ENCODE measurements around the gene IGFL1.
"Not testable (repeated sequence)": the region's sequence is repeated elsewhere in the genome, so short reads cannot be mapped to it uniquely, and the experiment has no call there.

Gene IGFL1

GRCh38 chr19:46226438-46226973 lies 3.0 kb upstream of the IGFL1 start:
- no peak for DNase-seq

GRCh38 chr19:46232029-46232428 lies 2.5 kb downstream of the IGFL1 start:
- no peak for DNase-seq

- DNase-seq: no peak
Observed at GRCh38 chr19:46232468-46232867, 2.9 kb downstream of the IGFL1 start.

- DNase-seq: no peak
Observed at GRCh38 chr19:46232938-46233621, 3.5 kb downstream of the IGFL1 start.

GRCh38 chr19:46233871-46234270 lies 4.3 kb downstream of the IGFL1 start:
- not testable (repeated sequence) for DNase-seq

- DNase-seq: not testable (repeated sequence)
Observed at GRCh38 chr19:46238141-46238540, 8.6 kb downstream of the IGFL1 start.

- no peak for DNase-seq
Observed at GRCh38 chr19:46239193-46240024, 9.9 kb downstream of the IGFL1 start.

GRCh38 chr19:46240693-46241092 lies 11.2 kb downstream of the IGFL1 start:
- DNase-seq: no peak

- peak; percentile 81 for DNase-seq
Observed at GRCh38 chr19:46241626-46242025, 12.1 kb downstream of the IGFL1 start.

- DNase-seq: not testable (repeated sequence)
Observed at GRCh38 chr19:46243081-46243654, 13.6 kb downstream of the IGFL1 start.

- DNase-seq: no peak
Observed at GRCh38 chr19:46250076-46250735, 20.7 kb downstream of the IGFL1 start.

GRCh38 chr19:46251416-46251815 lies 21.9 kb downstream of the IGFL1 start:
- DNase-seq: no peak

- no peak for DNase-seq
Observed at GRCh38 chr19:46254776-46255175, 25.2 kb downstream of the IGFL1 start.

- DNase-seq: no peak
Observed at GRCh38 chr19:46256855-46257254, 27.3 kb downstream of the IGFL1 start.

GRCh38 chr19:46261501-46261900 lies 32.0 kb downstream of the IGFL1 start:
- DNase-seq: not testable (repeated sequence)

- not testable (repeated sequence) for DNase-seq
Observed at GRCh38 chr19:46262684-46263296, 33.2 kb downstream of the IGFL1 start.

- not testable (repeated sequence) for DNase-seq
Observed at GRCh38 chr19:46264801-46265200, 35.3 kb downstream of the IGFL1 start.

- peak; percentile 86 for DNase-seq
Observed at GRCh38 chr19:46265217-46265828, 35.8 kb downstream of the IGFL1 start.

- no peak for DNase-seq
Observed at GRCh38 chr19:46269101-46269500, 39.6 kb downstream of the IGFL1 start.

GRCh38 chr19:46270521-46271256 lies 41.1 kb downstream of the IGFL1 start:
- no peak for DNase-seq

GRCh38 chr19:46271481-46272197 lies 42.1 kb downstream of the IGFL1 start:
- no peak for DNase-seq

All from NCI-H82 (cell line).